Medulla oblongata (tissue), 1 donor: ENCODE measurements around the gene DUOX2.
A peak's percentile ranks its signal among the peaks of the same experiment; 100 is the strongest.
"Not testable (repeated sequence)": the region's sequence is repeated elsewhere in the genome, so short reads cannot be mapped to it uniquely, and the experiment has no call there.

ENCODE experiments used
- DNase-seq: peaks from one replicate; pipeline ENCODE4 v3.0.0-alpha.2; 2015; ENCODE audit errors: extremely low spot score

DUOX2 gene

GRCh38 chr15:45118996-45119395 is 5.0 kb upstream of the DUOX2 start:
- no peak for DNase-seq

GRCh38 chr15:45118131-45118588 is 4.2 kb upstream of the DUOX2 start:
- peak; percentile 97 for DNase-seq

GRCh38 chr15:45117308-45118130 is 3.5 kb upstream of the DUOX2 start:
- no peak for DNase-seq

GRCh38 chr15:45116482-45117307 is 2.7 kb upstream of the DUOX2 start:
- no peak for DNase-seq

GRCh38 chr15:45116006-45116481 is 2.1 kb upstream of the DUOX2 start:
- DNase-seq, result no peak

DNA sequence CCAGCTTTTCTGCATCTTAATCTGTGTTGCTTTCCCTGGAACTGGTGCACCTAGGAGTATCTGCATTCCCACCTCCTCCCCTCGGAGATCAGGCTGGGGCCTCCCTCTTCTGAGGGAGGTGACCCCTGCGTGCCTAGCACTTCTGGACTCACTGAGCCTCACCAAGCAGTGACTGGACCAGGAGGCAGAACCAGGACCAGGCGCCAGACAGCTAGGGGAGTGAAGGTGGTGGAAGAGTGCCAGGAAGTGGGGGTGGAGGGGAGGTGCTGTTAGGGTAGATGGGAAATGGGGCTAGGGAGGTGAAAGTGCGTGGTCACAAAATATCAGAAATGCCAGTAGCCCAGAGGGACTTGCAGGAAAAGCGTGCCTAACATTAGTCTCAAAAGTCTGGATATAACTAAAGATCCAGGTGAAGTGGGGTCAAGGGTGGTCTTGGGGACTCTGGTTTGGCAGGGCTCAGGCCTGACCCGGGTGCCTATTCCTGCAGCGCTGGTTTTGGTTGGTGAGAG is 1.4 kb upstream of the DUOX2 start:
- DNase-seq, result no peak

DNA sequence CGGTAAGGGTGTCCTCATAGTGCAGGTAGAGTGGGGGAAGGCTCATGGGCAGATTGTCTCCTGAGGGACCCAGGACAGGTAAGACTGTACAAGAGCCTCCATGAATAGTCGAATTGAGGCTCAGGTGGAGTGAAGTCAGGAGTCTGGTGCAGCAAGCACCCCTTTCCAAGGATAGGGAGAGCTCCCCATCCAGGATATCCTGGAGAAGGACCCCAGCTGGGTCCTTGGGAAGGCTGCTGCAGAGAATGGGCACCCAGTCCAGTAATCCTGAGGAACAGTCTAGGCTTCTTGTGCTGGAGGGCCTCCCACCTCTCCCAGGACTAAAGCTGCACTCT is 746 bp upstream of the DUOX2 start:
- DNase-seq, result no peak

DNA sequence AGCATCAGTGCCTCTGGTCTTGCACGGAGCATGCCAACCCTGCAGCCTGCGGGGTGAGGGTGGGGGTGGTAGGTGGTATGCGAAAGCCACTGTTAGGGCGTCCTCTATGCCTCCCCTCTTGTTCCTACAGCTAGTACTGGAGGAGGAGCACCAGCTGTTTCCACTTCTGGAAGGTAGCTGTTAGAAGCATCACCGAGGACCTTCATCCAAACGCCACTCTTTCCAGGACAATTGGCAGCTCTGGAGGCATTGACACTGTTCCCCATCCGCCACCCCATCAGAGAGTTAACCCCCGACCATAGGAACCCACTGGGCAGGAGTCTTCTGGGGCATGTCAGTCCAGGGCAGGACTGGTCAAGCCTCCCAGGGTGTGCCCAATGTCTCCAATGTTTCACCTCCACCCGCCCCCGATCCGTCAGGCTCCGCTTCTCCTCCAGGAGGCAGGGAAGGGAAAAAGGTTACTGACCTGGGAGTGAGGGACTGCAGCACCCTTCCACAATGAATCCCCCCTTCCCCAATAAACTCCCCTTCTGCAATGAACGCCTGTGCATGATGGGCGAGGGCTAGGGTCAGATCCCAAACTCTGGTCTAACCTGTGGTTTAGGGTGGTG is 487 bp downstream of the DUOX2 start:
- no peak for DNase-seq

- DNase-seq, result no peak
Observed at GRCh38 chr15:45112591-45113379, 1.2 kb downstream of the DUOX2 start.

GRCh38 chr15:45112143-45112590 is 1.8 kb downstream of the DUOX2 start:
- DNase-seq, result no peak

DNA sequence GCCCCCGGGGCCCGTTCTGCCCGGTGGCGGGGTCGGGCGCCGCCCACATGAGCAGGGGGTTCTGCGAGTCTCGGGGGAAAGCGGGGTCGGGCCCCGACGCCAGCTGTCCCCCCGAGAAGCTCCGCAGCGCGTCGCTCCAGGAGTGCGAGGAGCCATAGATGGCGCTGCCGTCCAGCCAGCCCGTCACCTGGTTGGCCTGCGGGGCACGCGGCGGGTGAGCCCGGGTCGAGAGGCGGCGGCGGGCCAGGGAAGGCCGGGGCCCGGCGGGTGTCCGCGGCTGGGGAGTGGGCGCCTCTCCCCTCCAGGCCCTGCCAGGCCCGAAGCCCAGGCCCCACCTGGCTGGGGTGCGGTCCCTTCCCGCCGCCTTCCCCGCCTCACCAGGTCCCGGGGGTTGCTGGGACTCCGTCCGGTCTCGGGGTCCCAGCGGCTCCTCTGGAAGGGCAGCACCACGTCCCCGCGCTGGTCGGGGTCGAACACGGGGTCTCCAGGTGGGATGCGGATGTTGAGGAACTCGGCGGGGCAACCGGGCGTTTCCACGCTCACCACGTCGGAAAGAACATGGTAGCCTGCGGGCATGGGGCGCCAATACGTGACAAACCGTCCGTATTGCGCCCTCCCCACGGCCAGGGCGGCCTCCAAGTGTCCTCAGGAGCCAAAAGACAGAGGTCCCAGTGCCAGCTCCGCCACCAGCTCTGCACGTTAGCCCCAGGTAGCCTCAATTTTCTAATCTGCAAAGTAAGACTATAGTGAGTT is 2.4 kb downstream of the DUOX2 start:
- DNase-seq, result no peak

- no peak for DNase-seq
Observed at GRCh38 chr15:45110256-45110820, 3.6 kb downstream of the DUOX2 start.

- no peak for DNase-seq
Observed at GRCh38 chr15:45107941-45108630, 5.9 kb downstream of the DUOX2 start.

DNA sequence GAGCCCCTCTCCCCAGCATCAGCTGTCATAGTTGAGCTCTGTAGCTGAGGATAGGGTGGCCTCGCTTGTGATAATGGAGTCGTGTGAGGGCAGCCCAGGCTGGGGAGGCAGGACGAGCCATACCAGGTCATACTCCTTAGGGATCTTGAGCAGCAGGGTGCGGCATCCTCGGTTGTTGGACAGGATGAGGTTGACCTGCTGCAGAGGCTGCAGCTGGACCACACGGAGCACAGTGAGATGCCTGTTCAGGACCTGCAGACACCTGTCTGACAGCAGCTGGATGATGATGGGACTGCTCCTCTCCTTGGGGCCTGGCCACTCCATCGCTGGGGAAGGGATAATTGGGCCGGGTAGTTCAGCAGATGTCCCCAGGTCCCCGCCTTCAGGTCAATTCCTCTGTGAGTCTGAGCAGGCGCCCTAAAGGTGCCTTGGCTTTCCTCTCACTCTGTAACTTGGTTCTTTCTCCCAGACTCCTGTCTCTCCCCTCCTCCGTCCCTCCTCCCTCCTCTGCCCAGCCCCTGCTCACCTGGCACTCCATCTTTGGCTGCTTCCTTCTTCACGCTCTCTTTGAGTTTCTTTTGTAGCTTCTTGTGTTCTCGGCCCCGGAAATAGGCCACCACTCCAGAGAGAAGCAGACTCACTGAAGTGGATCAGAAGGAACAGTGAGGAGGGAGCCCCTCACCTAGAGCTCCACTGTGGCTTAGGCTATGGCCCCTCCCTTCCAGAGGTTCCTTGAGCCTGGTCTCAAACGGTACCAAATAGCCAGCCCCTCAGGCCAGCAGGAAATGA is 7.8 kb downstream of the DUOX2 start:
- no peak for DNase-seq

DNA sequence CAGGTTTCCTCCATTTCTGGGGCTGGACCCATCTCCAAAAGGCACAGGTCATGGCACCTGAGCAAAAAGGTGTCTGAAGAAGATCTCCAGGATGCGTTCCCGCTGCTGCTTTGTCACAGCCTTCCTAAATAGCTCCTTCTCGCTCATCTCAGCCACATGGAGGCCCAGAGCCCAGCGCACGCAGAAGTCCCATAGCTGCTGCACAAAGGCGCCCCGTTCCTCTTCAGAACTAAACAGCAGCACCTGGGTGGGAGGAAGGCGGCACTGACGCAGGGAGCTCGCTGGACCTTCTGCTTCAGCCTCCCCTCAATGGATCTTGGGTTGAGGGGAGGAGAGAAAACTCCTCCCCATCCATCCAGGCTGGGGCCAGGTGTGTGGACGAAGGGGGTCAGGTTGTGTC is 8.4 kb downstream of the DUOX2 start:
- DNase-seq, result no peak

DNA sequence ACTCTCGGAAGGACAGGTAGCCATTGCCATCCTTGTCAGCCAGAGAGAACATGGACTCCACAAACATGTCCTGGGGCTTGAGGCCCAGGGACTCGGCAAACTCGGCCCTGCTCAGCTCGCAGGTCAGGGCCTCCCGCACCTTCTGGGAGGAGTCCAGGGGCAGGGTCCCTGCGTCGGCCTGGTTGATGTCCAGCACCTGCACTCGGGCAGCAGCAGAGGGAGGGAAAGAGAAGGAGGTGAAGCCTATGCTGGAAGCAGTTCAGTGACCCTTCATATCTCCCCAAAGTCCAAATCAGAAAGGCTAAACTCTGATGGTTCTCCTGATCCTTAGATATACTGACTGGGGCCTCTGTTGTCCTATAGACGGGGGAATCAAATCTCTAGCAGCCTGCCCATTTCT is 9.8 kb downstream of the DUOX2 start:
- DNase-seq, result not testable (repeated sequence)

GRCh38 chr15:45102226-45102625 is 11.7 kb downstream of the DUOX2 start:
- no peak for DNase-seq

DNA sequence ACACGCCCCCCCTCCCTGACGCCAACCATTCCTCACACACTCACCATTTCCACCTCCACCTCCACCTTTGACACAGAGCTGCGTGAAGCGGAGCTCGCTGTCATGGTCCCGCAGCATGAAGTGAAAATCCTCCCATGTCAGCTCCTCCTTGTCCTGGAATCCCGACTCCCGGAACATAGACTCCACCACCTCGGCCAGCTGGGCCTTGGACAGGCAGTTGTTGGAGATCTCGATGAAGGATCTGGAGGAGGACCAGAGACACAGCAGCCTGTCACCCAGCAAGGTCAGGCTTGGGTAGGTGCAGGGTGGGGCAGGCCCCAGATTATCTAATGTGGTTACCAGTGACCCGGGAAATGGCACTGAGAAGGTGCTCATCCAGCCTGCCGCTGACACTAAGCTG is 12.2 kb downstream of the DUOX2 start:
- no peak for DNase-seq
